Measurements from ENCODE around the gene DLG2.

DLG2 gene

GRCh38 chr11:84300092-84300491 lies 1327.1 kb downstream of the DLG2 start:
- H3K4me3 ChIP-seq = no peak overlapping the region
- no peak overlapping the region for H3K27ac ChIP-seq

- H3K27ac ChIP-seq = no peak overlapping the region
- no peak overlapping the region for H3K4me3 ChIP-seq
These were observed 1329.6 kb downstream of the DLG2 start for GRCh38 chr11:84297570-84297969.

DNA sequence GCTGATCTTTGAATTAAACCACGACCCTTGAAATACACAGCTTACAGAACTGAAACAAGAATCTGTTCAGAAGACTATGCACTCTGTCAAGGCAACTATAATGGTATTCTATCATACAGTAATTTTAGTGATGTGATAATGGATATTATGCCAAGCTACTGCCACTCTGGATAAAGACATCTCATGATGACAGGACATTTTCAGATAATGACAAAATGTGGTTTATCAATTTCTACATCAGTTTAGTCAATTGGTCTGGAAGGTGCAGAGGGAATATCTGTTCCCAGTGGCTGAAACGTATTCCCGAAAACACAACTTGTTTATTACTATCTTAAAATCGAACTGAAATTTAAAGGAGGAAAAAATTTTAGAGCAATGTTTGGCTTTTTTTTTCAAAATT lies 1331.3 kb downstream of the DLG2 start:
- H3K4me3 ChIP-seq = no peak overlapping the region
- no peak overlapping the region for H3K27ac ChIP-seq

DNA sequence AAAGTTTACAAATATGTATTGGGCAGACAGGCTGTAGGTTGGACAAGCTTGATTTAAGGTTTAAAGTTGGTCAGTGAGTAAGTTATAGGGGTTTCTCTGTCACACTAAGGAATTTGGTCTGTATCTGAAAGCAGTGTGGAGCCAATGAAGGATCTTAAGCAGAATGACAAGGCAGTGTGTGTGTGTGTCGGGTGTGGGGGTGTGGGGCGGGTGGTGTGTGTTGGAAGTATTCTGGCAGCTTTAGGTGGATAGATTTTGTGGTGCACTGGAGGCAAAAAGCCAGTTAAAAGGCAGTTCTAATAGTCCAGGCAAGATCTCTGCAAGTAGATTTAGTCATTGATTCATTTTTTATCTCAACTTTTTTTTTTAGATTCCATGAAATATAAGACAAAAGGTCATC lies 1334.2 kb downstream of the DLG2 start:
- Histone ChIP-seq H3K4me3 (no peak overlapping the region), H3K27ac (no peak overlapping the region)

- Histone ChIP-seq H3K27ac (no peak overlapping the region), H3K4me3 (no peak overlapping the region)
These were observed 1335.1 kb downstream of the DLG2 start for GRCh38 chr11:84292006-84292405.

DNA sequence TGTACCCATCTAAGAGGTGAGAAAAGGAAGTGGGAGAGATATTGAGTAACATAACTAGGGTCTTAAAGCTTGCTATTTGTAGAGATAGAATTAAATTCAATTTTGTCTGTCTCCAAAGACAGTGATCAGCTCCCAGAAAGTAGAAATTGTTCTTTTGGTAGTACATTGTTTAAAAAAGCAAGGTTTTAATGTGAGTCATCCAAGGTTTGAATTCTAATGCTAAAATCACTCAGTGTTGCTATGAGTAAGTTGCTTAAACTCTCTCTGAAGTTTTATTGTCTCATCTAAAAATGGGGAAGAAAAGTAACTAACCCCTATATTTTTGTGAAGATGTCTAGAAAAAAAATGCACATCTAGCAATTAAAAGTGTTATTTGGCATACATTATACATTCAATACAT lies 1336.5 kb downstream of the DLG2 start:
- no peak overlapping the region for H3K27ac ChIP-seq
- no peak overlapping the region for H3K4me3 ChIP-seq

- H3K27ac ChIP-seq = no peak overlapping the region
- H3K4me3 ChIP-seq = no peak overlapping the region
These were observed 1337.7 kb downstream of the DLG2 start for GRCh38 chr11:84289381-84289906.

DNA sequence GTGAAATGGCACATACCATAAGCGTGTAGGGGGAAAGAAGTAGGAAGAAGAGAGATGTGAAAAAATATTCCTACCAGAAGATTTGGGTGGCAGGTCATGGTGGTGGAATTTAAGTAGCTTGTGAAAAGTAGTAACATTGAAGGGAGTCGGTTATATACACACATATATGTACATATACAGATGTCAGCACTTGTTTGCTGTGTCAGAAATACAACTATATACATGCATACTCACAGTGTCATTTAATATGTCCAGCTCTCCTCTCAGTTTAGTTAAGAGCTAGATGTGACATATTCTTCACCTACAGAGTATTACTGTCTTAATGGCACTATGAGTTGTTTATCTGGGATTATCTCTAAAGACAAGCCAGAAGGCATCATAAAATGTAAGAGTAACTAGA lies 1353.6 kb downstream of the DLG2 start:
- Histone ChIP-seq H3K27ac (no peak overlapping the region), H3K4me3 (no peak overlapping the region)

DNA sequence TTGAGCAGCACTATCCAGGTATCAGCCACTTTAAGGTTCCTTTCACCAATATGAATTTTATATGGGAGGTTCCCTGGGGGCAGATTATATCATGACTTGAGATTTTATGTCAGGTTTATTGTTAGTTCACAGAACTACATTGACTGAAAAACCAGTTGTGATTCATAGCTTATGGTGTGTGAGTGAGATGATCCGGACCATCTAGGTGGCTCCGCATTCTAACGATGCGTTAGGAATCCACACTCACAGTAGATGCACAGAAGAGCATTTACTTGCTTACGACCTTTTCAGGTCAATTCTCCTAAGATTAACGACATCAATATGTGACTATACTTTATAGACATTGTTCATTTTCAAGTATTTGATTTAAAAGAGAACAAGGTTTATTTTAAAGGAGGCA lies 1356.7 kb downstream of the DLG2 start:
- Histone ChIP-seq H3K27ac (no peak overlapping the region), H3K4me3 (no peak overlapping the region)

DNA sequence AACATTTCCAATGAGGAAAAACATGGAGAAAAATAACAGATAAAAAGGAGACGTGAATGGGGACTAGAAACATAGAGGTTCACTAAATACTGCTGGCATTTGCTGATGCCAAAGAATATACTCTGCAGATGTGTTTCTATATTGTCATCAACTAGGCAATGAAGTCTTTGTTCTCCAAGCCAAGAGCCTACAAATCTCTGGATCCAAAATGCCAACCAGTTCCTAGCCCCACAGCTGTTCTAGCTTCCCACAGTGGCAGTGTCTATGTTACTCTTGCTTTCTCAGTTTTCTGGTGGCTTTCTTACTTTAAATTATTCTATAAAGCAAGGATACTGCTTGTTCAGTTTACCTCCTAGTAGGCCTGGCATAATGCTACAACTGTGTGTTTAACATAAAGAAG lies 1363.1 kb downstream of the DLG2 start:
- Histone ChIP-seq H3K27ac (no peak overlapping the region), H3K4me3 (no peak overlapping the region)

DNA sequence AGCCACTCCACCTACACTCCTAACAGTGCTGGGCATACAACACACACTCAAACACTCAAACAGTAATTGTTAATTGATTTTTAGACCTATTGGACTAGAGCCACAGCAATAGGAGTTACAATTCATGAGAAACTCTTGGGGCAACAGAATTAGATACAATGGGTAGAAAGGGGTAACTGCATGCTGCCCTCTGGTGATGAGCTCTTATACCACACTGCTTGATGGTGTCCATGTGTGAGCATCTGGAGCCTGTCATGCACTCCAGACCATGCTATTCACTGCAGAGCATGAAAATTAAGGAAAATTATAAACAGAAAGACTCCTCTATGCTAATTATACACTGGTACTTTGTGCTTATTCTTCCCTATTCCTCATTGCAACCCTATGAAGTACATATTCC lies 1365.4 kb downstream of the DLG2 start:
- Histone ChIP-seq H3K27ac (no peak overlapping the region), H3K4me3 (no peak overlapping the region)

GRCh38 chr11:84260862-84261261 lies 1366.3 kb downstream of the DLG2 start:
- Histone ChIP-seq H3K4me3 (no peak overlapping the region), H3K27ac (no peak overlapping the region)

GRCh38 chr11:84256618-84257017 lies 1370.5 kb downstream of the DLG2 start:
- no peak overlapping the region for H3K27ac ChIP-seq

DNA sequence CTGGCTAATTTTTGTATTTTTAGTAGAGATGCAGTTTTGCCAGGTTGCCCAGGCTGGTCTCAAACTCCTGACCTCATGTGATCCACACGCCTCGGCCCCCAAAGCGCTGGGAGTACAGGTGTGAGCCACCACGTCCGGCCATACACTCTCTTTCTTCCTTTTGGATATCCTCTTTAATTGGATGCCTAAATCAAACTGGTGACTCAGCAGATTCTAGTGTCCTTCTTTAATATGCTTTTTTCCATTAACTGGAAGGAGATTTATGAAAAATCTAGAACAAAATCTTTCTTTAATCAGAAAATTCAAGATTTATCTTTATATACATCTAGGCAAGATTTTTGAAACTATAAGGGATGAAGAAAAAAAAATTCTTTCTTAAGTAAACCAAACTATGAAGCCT lies 1371.7 kb downstream of the DLG2 start:
- Histone ChIP-seq H3K4me3 (no peak overlapping the region), H3K27ac (no peak overlapping the region)

More at GRCh38 chr11:84256618-84257017, 1370.5 kb downstream of the DLG2 start:
- H3K4me3 ChIP-seq = no peak overlapping the region

- H3K27ac ChIP-seq = no peak overlapping the region
- H3K4me3 ChIP-seq = no peak overlapping the region
These were observed 1376.1 kb downstream of the DLG2 start for GRCh38 chr11:84250834-84251613.

DNA sequence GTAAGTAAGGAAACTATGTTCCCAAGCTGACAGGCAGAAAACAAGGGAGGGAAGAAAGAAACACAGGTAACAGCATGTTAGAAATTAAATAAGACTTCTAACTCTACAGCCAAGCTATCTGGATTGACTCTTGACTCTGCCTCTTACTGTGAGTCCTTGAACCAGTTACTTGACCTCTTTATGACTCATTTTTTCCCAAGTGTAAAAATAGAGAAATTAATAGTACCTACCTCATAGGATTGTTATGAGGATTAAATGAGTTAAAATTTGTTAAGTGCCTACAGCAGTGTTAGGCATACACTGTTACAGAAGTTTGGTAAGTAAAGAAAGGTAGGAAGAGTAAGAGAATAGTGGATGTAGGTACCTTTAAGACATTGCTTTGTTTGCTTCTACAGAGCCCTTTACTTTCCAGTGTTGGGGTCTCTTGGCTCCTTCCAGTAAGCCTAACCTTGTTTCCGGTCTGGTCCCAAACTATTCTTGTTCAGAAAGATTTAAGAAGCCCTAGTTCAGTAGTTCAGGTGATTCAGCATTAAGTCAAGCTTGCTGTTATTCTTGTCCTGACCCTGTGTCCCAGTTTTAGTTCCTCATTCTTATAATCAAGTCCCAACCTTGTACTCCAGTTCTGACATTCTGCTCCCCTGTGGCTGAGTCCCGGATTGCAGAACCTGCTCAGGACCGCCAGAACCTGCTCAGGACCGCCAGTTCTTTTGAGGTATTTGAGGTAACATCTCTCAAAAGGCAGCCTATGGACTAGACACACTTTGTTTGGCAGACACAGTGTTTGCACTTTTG lies 1377.6 kb downstream of the DLG2 start:
- Histone ChIP-seq H3K27ac (no peak overlapping the region), H3K4me3 (no peak overlapping the region)

DNA sequence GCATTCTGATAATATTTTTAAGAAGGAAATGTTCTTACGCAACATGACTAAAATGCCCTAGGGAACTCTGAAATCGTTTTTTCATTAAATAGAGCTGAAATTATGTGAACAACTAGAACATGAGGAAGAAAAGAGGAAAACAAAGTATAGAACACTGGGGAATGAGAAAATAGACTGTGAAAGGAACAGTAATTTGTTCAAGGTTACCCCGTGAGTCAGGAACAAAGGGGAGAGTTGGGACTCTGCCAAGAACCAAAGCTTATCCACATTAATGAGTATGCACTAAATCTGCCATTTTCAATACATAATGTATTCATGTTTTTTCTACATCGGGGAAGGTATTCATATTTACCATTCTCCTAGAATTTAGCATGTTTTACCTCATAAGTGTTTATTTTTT lies 1379.2 kb downstream of the DLG2 start:
- Histone ChIP-seq H3K4me3 (no peak overlapping the region), H3K27ac (no peak overlapping the region)

- no peak overlapping the region for H3K27ac ChIP-seq
- no peak overlapping the region for H3K4me3 ChIP-seq
These were observed 1380.0 kb downstream of the DLG2 start for GRCh38 chr11:84247129-84247528.

- Histone ChIP-seq H3K4me3 (no peak overlapping the region), H3K27ac (peak overlapping the region in 2 of 21 experiments; percentile 4 to 73)
These were observed 1383.4 kb downstream of the DLG2 start for GRCh38 chr11:84243629-84244263.

DNA sequence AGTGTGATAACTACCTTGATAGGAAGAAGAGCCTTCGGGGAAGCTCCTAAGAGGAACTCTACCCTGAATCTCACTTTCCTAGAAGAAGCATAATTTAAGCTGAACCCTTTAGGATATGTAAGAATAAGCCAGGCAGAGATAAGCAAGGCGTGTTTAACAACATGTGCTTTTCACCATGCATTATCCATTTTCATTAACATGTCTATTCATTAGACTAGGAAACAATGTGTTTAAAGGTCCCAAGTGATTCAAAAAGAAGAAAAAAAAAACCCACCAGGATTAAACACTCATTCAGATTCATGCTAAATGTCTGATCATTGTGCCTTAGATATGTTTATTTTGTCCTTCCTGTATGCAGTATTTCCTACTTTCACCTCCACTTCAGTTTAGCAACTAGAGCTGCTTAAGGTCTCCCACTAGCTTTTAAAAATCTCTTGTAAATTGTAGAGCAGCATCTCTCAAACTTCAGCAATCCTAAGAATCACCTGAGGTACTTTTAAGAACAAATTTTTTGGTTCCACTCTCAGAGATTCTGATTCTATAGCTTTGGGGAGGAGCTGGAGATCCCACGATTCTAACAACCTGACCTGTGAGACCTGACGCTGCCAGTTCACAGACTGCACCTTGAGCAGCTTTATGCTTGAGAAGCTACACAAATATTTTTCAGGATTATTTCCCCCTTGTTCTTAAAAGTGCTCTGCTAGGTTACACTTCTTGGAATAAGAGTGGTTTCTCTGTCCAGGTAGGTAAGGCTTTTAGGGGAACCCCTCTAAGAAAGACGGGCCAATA lies 1385.6 kb downstream of the DLG2 start:
- H3K27ac ChIP-seq = no peak overlapping the region
- H3K4me3 ChIP-seq = no peak overlapping the region

All from skin epidermis (tissue), 12 donors.